ENCODE results near the gene VAV1. TPM values are rescaled to one million over a fixed set of nuclear protein-coding genes. Genes with fewer than 3 reads are reported as not detected.

The VAV1 gene
- total and polyA plus RNA-seq, 4 donors, result 0.60 to 13.3 (median 4.1) TPM

DNA sequence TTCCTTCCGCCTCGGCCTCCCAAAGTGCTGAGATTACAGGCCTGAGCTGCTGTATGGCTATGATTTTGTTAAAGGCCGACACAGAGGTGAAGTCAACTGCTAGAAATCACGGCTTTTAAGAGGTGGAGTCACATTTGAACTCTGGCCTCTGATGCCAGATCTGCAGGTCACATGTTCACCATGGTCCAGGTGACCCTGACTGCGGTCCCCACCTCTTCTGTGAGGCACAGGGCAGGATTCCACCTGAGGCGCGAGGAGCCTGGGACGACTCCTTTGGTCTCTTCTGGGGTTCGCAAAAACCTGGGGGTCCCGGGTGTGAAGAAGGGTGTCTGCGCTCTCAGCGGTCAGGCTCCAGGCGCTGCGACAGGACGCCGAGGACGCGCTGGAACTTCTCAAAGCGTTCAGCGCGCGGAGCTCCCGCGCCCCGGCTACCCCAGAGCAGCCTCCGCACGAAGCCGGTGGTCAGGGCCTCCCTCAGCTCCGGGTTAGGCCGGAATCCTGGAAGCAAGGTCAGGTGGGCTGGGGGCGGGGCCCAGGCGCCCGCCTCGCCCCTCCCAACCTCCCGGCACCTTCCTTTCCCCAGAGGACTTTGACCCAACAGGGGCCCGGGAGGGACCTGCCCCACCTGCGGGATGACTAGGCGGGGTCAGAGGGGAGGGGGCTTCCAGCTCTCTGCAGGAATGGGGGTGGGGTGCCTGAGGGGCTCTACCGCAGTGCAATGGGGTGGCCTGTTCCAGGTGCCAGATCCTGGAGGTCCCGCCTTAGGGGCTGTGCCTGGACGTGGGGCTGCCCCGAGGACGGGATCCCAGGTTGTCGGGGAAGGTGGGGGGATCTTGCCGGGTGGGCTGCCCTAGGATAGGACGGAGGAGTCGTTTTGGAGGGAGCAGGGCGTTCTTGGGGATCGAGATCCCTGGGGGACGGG lies 20.0 kb upstream of the VAV1 start:
- no peak for DNase-seq (ENCODE audit: low spot score)
- TF ChIP-seq RAD21 (IDR thresholded peaks at IDR 0.05) (peak; percentile 22 to 26), EGR1 (IDR thresholded peaks at IDR 0.05; ENCODE audit: low read depth in 2 of 2) (no peak), NR2F2 (IDR thresholded peaks at IDR 0.05) (no peak), YY1 (IDR thresholded peaks at IDR 0.05) (peak; percentile 63), SP1 (IDR thresholded peaks at IDR 0.05) (peak; percentile 66), RXRA (IDR thresholded peaks at IDR 0.05) (peak; percentile 67 to 78), FOXA1 (IDR thresholded peaks at IDR 0.05) (no peak), GABPA (IDR thresholded peaks at IDR 0.05 in 1 of 2, conservative IDR thresholded peaks at IDR 0.05 in 1 of 2) (peak in 1 of 2 donors; percentile 28), JUND (IDR thresholded peaks at IDR 0.05) (peak in 1 of 2 donors; percentile 44), HNF4A (conservative IDR thresholded peaks at IDR 0.05) (peak; percentile 54 to 83), FOXA2 (IDR thresholded peaks at IDR 0.05) (no peak), TAF1 (conservative IDR thresholded peaks at IDR 0.05) (no peak), HNF4G (IDR thresholded peaks at IDR 0.05) (no peak)
- TF ChIP-seq, protein P1, sequence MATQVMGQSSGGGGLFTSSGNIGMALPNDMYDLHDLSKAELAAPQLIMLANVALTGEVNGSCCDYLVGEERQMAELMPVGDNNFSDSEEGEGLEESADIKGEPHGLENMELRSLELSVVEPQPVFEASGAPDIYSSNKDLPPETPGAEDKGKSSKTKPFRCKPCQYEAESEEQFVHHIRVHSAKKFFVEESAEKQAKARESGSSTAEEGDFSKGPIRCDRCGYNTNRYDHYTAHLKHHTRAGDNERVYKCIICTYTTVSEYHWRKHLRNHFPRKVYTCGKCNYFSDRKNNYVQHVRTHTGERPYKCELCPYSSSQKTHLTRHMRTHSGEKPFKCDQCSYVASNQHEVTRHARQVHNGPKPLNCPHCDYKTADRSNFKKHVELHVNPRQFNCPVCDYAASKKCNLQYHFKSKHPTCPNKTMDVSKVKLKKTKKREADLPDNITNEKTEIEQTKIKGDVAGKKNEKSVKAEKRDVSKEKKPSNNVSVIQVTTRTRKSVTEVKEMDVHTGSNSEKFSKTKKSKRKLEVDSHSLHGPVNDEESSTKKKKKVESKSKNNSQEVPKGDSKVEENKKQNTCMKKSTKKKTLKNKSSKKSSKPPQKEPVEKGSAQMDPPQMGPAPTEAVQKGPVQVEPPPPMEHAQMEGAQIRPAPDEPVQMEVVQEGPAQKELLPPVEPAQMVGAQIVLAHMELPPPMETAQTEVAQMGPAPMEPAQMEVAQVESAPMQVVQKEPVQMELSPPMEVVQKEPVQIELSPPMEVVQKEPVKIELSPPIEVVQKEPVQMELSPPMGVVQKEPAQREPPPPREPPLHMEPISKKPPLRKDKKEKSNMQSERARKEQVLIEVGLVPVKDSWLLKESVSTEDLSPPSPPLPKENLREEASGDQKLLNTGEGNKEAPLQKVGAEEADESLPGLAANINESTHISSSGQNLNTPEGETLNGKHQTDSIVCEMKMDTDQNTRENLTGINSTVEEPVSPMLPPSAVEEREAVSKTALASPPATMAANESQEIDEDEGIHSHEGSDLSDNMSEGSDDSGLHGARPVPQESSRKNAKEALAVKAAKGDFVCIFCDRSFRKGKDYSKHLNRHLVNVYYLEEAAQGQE (IDR thresholded peaks at IDR 0.05), result no peak
- TF ChIP-seq, protein P2, sequence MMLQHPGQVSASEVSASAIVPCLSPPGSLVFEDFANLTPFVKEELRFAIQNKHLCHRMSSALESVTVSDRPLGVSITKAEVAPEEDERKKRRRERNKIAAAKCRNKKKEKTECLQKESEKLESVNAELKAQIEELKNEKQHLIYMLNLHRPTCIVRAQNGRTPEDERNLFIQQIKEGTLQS (IDR thresholded peaks at IDR 0.05), result no peak
- TF ChIP-seq, protein P3, sequence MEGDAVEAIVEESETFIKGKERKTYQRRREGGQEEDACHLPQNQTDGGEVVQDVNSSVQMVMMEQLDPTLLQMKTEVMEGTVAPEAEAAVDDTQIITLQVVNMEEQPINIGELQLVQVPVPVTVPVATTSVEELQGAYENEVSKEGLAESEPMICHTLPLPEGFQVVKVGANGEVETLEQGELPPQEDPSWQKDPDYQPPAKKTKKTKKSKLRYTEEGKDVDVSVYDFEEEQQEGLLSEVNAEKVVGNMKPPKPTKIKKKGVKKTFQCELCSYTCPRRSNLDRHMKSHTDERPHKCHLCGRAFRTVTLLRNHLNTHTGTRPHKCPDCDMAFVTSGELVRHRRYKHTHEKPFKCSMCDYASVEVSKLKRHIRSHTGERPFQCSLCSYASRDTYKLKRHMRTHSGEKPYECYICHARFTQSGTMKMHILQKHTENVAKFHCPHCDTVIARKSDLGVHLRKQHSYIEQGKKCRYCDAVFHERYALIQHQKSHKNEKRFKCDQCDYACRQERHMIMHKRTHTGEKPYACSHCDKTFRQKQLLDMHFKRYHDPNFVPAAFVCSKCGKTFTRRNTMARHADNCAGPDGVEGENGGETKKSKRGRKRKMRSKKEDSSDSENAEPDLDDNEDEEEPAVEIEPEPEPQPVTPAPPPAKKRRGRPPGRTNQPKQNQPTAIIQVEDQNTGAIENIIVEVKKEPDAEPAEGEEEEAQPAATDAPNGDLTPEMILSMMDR (IDR thresholded peaks at IDR 0.05; ENCODE audit: low read depth, low read length, missing input control), result no peak
- TF ChIP-seq, protein P4, sequence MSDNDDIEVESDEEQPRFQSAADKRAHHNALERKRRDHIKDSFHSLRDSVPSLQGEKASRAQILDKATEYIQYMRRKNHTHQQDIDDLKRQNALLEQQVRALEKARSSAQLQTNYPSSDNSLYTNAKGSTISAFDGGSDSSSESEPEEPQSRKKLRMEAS (IDR thresholded peaks at IDR 0.05), result peak; percentile 69
- TF ChIP-seq, protein P5, sequence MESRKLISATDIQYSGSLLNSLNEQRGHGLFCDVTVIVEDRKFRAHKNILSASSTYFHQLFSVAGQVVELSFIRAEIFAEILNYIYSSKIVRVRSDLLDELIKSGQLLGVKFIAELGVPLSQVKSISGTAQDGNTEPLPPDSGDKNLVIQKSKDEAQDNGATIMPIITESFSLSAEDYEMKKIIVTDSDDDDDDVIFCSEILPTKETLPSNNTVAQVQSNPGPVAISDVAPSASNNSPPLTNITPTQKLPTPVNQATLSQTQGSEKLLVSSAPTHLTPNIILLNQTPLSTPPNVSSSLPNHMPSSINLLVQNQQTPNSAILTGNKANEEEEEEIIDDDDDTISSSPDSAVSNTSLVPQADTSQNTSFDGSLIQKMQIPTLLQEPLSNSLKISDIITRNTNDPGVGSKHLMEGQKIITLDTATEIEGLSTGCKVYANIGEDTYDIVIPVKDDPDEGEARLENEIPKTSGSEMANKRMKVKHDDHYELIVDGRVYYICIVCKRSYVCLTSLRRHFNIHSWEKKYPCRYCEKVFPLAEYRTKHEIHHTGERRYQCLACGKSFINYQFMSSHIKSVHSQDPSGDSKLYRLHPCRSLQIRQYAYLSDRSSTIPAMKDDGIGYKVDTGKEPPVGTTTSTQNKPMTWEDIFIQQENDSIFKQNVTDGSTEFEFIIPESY (IDR thresholded peaks at IDR 0.05), result peak; percentile 50
- H3K9me3 ChIP-seq (ENCODE audit: control insufficient read depth in 4 of 4, low read length in 3 of 4), result no peaks in the 10 kb centered on the region
- H3K27me3 ChIP-seq (ENCODE audit: control insufficient read depth in 4 of 4, insufficient read depth in 4 of 4, low read length in 3 of 4), result no peaks in the 10 kb centered on the region
- peaks cover 0 to 27% (median 13%) of the 10 kb centered on the region in 4 donors for H3K4me1 ChIP-seq (ENCODE audit: control insufficient read depth in 4 of 4, insufficient read depth in 4 of 4, low read length in 3 of 4)
- H3K27ac ChIP-seq (ENCODE audit: low read depth in 1 of 2, low read length in 2 of 2), result peak overlapping the region; percentile 83 to 86
- peak overlapping the region in 1 of 2 donors; percentile 47 for H3K9ac ChIP-seq (ENCODE audit: low read depth in 1 of 2, low read length in 2 of 2)
- peak overlapping the region; percentile 28 to 84 (median 54) for H3K4me3 ChIP-seq (ENCODE audit: low read depth in 1 of 3, low read length in 3 of 3)
- 29% methylated on average over 50 of the region's 50 CpGs for WGBS
- peaks cover 0 to 7% (median 2%) of the 10 kb centered on the region in 4 donors for H3K36me3 ChIP-seq (ENCODE audit: control insufficient read depth in 4 of 4, insufficient read depth in 3 of 4, low read depth in 1 of 4, low read length in 3 of 4)
